LoVo (cell line): ENCODE data around the gene TMEM198.

Experiments used
- DNase-seq: peaks from one replicate; pipeline ENCODE4 v3.0.0-alpha.2; 2016; ENCODE audit warnings: low spot score

TMEM198 gene

GRCh38 chr2:219581346-219581745, 37.5 kb downstream of the TMEM198 start:
- DNase-seq, result no peak

- DNase-seq, result no peak
Observed at GRCh38 chr2:219591091-219591490, 47.3 kb downstream of the TMEM198 start.

- no peak for DNase-seq
Observed at GRCh38 chr2:219592736-219593135, 48.9 kb downstream of the TMEM198 start.

- DNase-seq, result no peak
Observed at GRCh38 chr2:219593154-219593553, 49.3 kb downstream of the TMEM198 start.

- DNase-seq, result no peak
Observed at GRCh38 chr2:219595256-219595655, 51.4 kb downstream of the TMEM198 start.

- peak; percentile 2 for DNase-seq
Observed at GRCh38 chr2:219596954-219597551, 53.2 kb downstream of the TMEM198 start.

GRCh38 chr2:219597552-219598307, 53.9 kb downstream of the TMEM198 start, which contains the start of gene STK11IP:
Gene STK11IP (plus strand): TSS chr2:219597857. CDS start chr2:219598120, 263 bp downstream.
- peak; percentile 95 for DNase-seq

GRCh38 chr2:219598308-219599078, 54.7 kb downstream of the TMEM198 start:
- no peak for DNase-seq
